ENCODE results near the gene KHDC4. TPM values are rescaled to one million over a fixed set of nuclear protein-coding genes. Genes with fewer than 3 reads are reported as not detected.

The KHDC4 gene
- total RNA-seq, 1 experiment from 2014 or later: 68.8 TPM

DNA sequence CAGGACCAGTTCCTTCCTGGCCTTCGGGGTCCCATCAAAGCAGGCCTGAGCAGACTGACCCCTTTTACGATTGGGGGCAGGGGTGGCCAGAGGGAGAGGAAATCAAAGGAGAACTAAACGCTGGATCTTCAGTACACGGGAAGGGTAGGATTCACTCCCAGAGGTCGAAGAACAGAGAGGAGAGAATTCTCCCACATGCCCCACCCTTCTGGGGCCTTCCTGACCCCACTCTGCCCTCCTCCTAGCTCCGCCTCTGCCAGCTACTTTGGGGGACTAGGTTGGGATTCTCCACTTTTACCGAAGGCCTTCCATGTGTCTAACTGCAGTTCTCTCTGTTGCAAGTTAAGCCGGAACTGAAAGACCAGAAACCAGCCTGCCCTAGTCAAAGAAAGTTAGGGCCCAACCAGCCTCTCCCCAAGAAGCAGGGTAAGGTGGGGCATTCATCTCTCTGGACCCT lies 44.8 kb upstream of the KHDC4 start:
- TF ChIP-seq EZH2 (IDR thresholded peaks at IDR 0.05; ENCODE audit: low read depth): no peak
- TF ChIP-seq, protein P1, sequence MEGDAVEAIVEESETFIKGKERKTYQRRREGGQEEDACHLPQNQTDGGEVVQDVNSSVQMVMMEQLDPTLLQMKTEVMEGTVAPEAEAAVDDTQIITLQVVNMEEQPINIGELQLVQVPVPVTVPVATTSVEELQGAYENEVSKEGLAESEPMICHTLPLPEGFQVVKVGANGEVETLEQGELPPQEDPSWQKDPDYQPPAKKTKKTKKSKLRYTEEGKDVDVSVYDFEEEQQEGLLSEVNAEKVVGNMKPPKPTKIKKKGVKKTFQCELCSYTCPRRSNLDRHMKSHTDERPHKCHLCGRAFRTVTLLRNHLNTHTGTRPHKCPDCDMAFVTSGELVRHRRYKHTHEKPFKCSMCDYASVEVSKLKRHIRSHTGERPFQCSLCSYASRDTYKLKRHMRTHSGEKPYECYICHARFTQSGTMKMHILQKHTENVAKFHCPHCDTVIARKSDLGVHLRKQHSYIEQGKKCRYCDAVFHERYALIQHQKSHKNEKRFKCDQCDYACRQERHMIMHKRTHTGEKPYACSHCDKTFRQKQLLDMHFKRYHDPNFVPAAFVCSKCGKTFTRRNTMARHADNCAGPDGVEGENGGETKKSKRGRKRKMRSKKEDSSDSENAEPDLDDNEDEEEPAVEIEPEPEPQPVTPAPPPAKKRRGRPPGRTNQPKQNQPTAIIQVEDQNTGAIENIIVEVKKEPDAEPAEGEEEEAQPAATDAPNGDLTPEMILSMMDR (conservative IDR thresholded peaks at IDR 0.05): no peak
- CTCF ChIA-PET: no interaction called here
- Histone ChIP-seq H3K27me3 (ENCODE audit: insufficient read depth, low read depth) (no peaks in the 10 kb centered on the region), H4K20me1 (ENCODE audit: insufficient read depth) (peaks cover 30% of the 10 kb centered on the region), H3K4me2 (peak overlapping the region; percentile 94), H3K9me3 (ENCODE audit: insufficient read depth, low read depth) (no peaks in the 10 kb centered on the region), H3K4me3 (peak overlapping the region; percentile 93), H3F3A (ENCODE audit: insufficient read depth, low read depth) (peaks cover 60% of the 10 kb centered on the region), H3K27ac (peak overlapping the region; percentile 96), H3K9me2 (ENCODE audit: insufficient read depth) (no peaks in the 10 kb centered on the region), H3K4me1 (replicated peaks; ENCODE audit: insufficient read depth) (peaks cover 56% of the 10 kb centered on the region), H3K79me2 (ENCODE audit: low read depth) (peaks cover 87% of the 10 kb centered on the region), H2AFZ (no peak overlapping the region), H3K36me3 (ENCODE audit: low read depth) (peaks cover 22% of the 10 kb centered on the region)
- POLR2A ChIA-PET (ENCODE audit: unreplicated experiment): interaction anchor here (0.6 to 1.0 kb wide), 4 partner anchors 11 to 53 kb away, joined by 3 to 9 read pairs (median 6); no protein-coding TSS in a partner anchor
- DNase-seq: peak in 1 of 2 experiments; percentile 23
- BruUV-seq (replicated peaks): TSS peak; percentile 70
- intact Hi-C loops (cut with micrococcal nuclease; ENCODE audit: unreplicated experiment): loop anchor here (5.0 kb wide), 1 partner anchor 303 kb away; the partner anchor contains the start of genes SMG5 and TMEM79

DNA sequence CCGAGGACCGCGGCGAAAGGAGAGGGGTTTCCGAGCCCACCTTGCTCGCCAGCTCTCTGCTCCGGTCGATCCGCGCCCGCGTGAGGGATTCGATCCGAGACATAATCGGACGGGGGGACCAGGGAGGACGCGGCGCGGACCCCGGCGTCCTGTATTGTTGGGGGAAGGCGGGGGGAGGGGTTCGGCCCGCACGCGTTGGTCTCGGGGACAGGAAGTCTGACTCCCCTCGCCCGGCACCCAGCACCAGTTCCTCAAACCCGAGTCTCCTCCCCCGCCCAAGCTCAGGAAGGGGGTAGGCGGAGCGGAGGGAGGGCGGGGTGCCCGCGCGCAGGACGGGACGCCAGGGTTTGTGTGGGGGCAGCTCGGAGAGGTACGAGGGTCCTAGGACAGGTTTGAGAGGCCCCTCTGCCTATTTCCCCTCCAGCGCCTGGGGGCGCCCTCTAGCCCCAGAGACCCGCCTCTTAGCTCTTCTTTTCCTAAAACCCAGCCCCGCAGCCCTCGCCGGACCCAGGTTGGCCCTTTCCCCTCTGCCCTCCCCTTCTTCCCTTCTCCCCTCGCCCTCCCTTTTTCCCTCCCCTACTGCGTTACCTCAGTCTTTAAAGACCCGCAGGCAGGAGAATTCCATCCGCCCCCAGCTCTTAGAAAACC lies 44.2 kb upstream of the KHDC4 start, which contains the start of gene ARHGEF2:
Gene ARHGEF2 (minus strand): TSS at position 223 of the 648 bp plus-strand sequence. CDS start 120 bp downstream, at position 103.
- Histone ChIP-seq H3K9me3 (ENCODE audit: insufficient read depth, low read depth) (no peaks in the 10 kb centered on the region), H3K27me3 (ENCODE audit: insufficient read depth, low read depth) (no peaks in the 10 kb centered on the region), H3K36me3 (ENCODE audit: low read depth) (peaks cover 25% of the 10 kb centered on the region), H3K9me2 (ENCODE audit: insufficient read depth) (no peaks in the 10 kb centered on the region), H3K79me2 (ENCODE audit: low read depth) (peaks cover 92% of the 10 kb centered on the region), H2AFZ (no peak within 1 kb of the TSS), H4K20me1 (ENCODE audit: insufficient read depth) (peaks cover 35% of the 10 kb centered on the region), H3K4me1 (replicated peaks; ENCODE audit: insufficient read depth) (peaks cover 53% of the 10 kb centered on the region), H3K27ac (peak within 1 kb of the TSS; percentile 96), H3K4me3 (peak within 1 kb of the TSS; percentile 93), H3F3A (ENCODE audit: insufficient read depth, low read depth) (peaks cover 59% of the 10 kb centered on the region), H3K4me2 (peak within 1 kb of the TSS; percentile 94)
- peak; percentile 64 to 70 for DNase-seq
- POLR2A ChIA-PET (ENCODE audit: unreplicated experiment): interaction anchor here (0.5 to 1.0 kb wide), 7 partner anchors 12 to 464 kb away, joined by 5 to 14 read pairs (median 6); partner anchors contain the start of gene RAB25
- CTCF ChIA-PET: interaction anchor here (0.6 to 1.6 kb wide), 2 partner anchors 16 to 145 kb away, joined by 4 to 5 read pairs; no protein-coding TSS in a partner anchor
- BruUV-seq (replicated peaks): no TSS peak
- no peak for TF ChIP-seq EZH2 (IDR thresholded peaks at IDR 0.05; ENCODE audit: low read depth)
- TF ChIP-seq, protein P1 (conservative IDR thresholded peaks at IDR 0.05): no peak; the same call in 1 of the 2 replicates
- intact Hi-C loops (cut with micrococcal nuclease; ENCODE audit: unreplicated experiment): loop anchor here (5.0 kb wide), 1 partner anchor 304 kb away; the partner anchor contains the start of genes SMG5 and TMEM79

DNA sequence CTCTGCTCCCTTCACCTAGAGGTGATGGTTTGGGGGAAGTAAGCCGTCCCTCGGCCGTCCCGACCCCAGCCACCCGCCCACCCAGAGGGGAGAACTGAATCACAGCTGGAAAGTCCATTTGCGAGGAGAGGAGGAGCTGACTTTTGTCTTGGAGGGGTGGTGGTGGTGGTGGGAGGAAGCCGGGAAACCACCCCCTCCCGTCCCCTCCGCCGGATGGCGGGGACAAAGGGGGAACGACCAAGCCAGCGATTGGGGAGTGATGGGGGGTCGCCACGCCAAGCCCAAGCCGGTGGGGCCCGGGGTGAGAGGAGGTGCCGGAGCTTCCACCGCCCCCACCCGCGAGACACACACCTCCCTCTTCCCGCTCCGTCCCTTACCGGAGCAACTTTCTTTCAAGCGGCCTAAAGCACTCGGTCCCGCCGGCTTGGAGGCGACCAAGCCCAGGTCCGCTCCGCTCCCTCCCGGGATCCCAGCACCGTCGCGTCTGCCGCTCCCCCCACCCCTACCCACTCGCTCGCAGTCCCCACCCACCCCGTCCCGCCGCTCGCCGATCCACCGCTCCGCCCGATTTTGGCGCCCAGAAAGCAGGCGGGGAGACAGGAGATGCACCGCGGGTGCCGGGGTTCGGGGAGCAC lies 43.6 kb upstream of the KHDC4 start:
- Histone ChIP-seq H2AFZ (no peak overlapping the region), H4K20me1 (ENCODE audit: insufficient read depth) (peaks cover 42% of the 10 kb centered on the region), H3K27me3 (ENCODE audit: insufficient read depth, low read depth) (no peaks in the 10 kb centered on the region), H3K9me3 (ENCODE audit: insufficient read depth, low read depth) (no peaks in the 10 kb centered on the region), H3K79me2 (ENCODE audit: low read depth) (peaks cover 95% of the 10 kb centered on the region), H3K4me1 (replicated peaks; ENCODE audit: insufficient read depth) (peaks cover 54% of the 10 kb centered on the region), H3K36me3 (ENCODE audit: low read depth) (peaks cover 32% of the 10 kb centered on the region), H3K27ac (peak overlapping the region; percentile 96), H3K4me2 (peak overlapping the region; percentile 94), H3F3A (ENCODE audit: insufficient read depth, low read depth) (peaks cover 60% of the 10 kb centered on the region), H3K9me2 (ENCODE audit: insufficient read depth) (no peaks in the 10 kb centered on the region), H3K4me3 (peak overlapping the region; percentile 93)
- DNase-seq: no peak
- intact Hi-C loops (cut with micrococcal nuclease; ENCODE audit: unreplicated experiment): loop anchor here (5.0 kb wide), 1 partner anchor 304 kb away; the partner anchor contains the start of genes SMG5 and TMEM79
- TF ChIP-seq, protein P1 (conservative IDR thresholded peaks at IDR 0.05): no peak
- no peak for TF ChIP-seq EZH2 (IDR thresholded peaks at IDR 0.05; ENCODE audit: low read depth)
- no TSS peak for BruUV-seq (replicated peaks)
- POLR2A ChIA-PET (ENCODE audit: unreplicated experiment): interaction anchor here (0.5 to 1.1 kb wide), 10 partner anchors 15 to 465 kb away, joined by 3 to 25 read pairs (median 6); partner anchors contain the start of gene RAB25
- CTCF ChIA-PET: interaction anchor here (0.6 to 1.6 kb wide), 3 partner anchors 15 to 287 kb away, joined by 4 to 10 read pairs (median 5); no protein-coding TSS in a partner anchor

Measured in PC-9 (cell line).